Measurements from ENCODE around the gene PIR.

The PIR gene

GRCh38 chrX:15465896-15466651 lies 27.1 kb downstream of the PIR start:
- POLR2A ChIA-PET (ENCODE audit: low non-redundant PET): no interaction called here
- H3K27ac ChIP-seq: no peak overlapping the region
- DNase-seq (ENCODE audit: low spot score): no peak
- CTCF ChIA-PET: interaction anchor here (0.8 kb wide), 1 partner anchor 107 kb away, joined by 4 read pairs; no protein-coding TSS in a partner anchor
- TF ChIP-seq CTCF (conservative IDR thresholded peaks at IDR 0.05; ENCODE audit: low read depth): no peak

GRCh38 chrX:15465347-15465746 lies 27.8 kb downstream of the PIR start:
- POLR2A ChIA-PET (ENCODE audit: low non-redundant PET): no interaction called here
- CTCF ChIA-PET: interaction anchor here (0.8 kb wide), 1 partner anchor 108 kb away, joined by 4 read pairs; no protein-coding TSS in a partner anchor
- no peak for DNase-seq (ENCODE audit: low spot score)
- H3K27ac ChIP-seq: no peak overlapping the region
- TF ChIP-seq CTCF (conservative IDR thresholded peaks at IDR 0.05; ENCODE audit: low read depth): no peak

- ChIA-PET CTCF (no interaction called here), POLR2A (ENCODE audit: low non-redundant PET) (no interaction called here)
- DNase-seq (ENCODE audit: low spot score): no peak
- H3K27ac ChIP-seq: no peak overlapping the region
- TF ChIP-seq CTCF (conservative IDR thresholded peaks at IDR 0.05; ENCODE audit: low read depth): no peak
Observed at GRCh38 chrX:15464704-15465103, 28.4 kb downstream of the PIR start.

GRCh38 chrX:15451913-15452312 lies 41.2 kb downstream of the PIR start:
- CTCF ChIA-PET: no interaction called here
- POLR2A ChIA-PET (ENCODE audit: low non-redundant PET): no interaction called here
- H3K27ac ChIP-seq: no peak overlapping the region
- no peak for DNase-seq (ENCODE audit: low spot score)
- TF ChIP-seq CTCF (conservative IDR thresholded peaks at IDR 0.05; ENCODE audit: low read depth): no peak

GRCh38 chrX:15448010-15448639 lies 45.0 kb downstream of the PIR start:
- CTCF ChIA-PET: no interaction called here

GRCh38 chrX:15441464-15441863 lies 51.7 kb downstream of the PIR start:
- ChIA-PET POLR2A (ENCODE audit: low non-redundant PET) (no interaction called here), CTCF (no interaction called here)
- H3K27ac ChIP-seq: no peak overlapping the region
- TF ChIP-seq CTCF (conservative IDR thresholded peaks at IDR 0.05; ENCODE audit: low read depth): no peak
- no peak for DNase-seq (ENCODE audit: low spot score)

More at GRCh38 chrX:15448010-15448639, 45.0 kb downstream of the PIR start:
- POLR2A ChIA-PET (ENCODE audit: low non-redundant PET): no interaction called here
- no peak for TF ChIP-seq CTCF (conservative IDR thresholded peaks at IDR 0.05; ENCODE audit: low read depth)
- H3K27ac ChIP-seq: no peak overlapping the region
- DNase-seq (ENCODE audit: low spot score): no peak

Measured in RWPE1 (cell line).